Posterior vena cava (tissue), 2 donors: Measurements from ENCODE around the gene NAA16. TPM values are rescaled to one million over a fixed set of nuclear protein-coding genes. Genes with fewer than 3 reads are reported as not detected.
"Not testable (repeated sequence)": the region's sequence is repeated elsewhere in the genome, so short reads cannot be mapped to it uniquely, and the experiment has no call there.

Source experiments
- DNase-seq: peaks from one replicate; pipeline ENCODE4 v3.0.0-alpha.2; 2020; ENCODE audit warnings: low spot score
- intact Hi-C, 2 donors: fragments of 100-400 bp; cut with DNase I; formaldehyde crosslinking; loops; one replicate each; pipeline versions ENCODE4 v1.14.1 to v1.14.2; 2022 to 2023
- long read RNA-seq, 2 donors: library from polyadenylated mRNA; unstranded; transcript quantifications; one replicate each; pipeline ENCODE4 v2.0.0, GENCODE V29; 2020 to 2021
- total RNA-seq, 2 donors: library from RNA; stranded (reverse); fragmentation: NEBNext Ultra II Directional; extraction: Animal tissue kit (Norgen Biotek cat#: 25700); gene quantifications; one replicate each; pipeline ENCODE4 v1.2.1, GENCODE V29; 2021
- donor health status: DM: yes; HTN: yes; CAD: no.
- donor health status: DM: yes; HTN: yes; CAD: no.

Gene NAA16
- 10 to 100 TPM; 15.8 to 17.2 TPM for total RNA-seq
- long read RNA-seq, donor 1, partial matches to known transcripts: 3 of 5 reads
- long read RNA-seq, donor 1, other reads (novel, unspliced or antisense): 2 of 5 reads
- long read RNA-seq, donor 2, partial matches to known transcripts: 1 of 5 reads
- long read RNA-seq, donor 2, other reads (novel, unspliced or antisense): 4 of 5 reads

DNA sequence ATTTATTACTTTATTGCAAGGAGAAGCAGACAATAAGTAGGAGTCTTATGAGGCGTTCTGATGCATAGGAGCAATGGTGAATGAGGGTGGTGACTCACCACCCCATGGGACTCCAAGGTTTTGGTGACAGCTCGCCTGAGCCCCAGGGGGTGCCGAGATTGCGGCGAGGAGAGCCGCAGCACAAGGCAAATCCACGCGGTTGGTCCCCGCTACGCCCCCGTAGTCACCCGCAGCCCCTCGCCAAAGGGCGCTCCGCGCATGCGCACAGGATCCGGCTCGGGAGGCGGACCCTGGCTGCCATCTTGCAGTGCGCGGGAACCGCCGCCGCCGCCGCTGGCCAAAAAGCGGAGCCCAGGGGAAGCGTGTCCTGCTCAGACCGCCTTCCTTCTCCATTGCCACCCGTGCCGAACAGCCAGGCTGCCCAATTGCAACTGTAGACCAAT lies at the start of gene NAA16:
Gene NAA16 (plus strand): TSS at position 305 of the 443 bp plus-strand sequence. CDS start 262 bp downstream, outside the sequence.
- peak; percentile 98 for DNase-seq
- intact Hi-C loops: no loop called here

DNA sequence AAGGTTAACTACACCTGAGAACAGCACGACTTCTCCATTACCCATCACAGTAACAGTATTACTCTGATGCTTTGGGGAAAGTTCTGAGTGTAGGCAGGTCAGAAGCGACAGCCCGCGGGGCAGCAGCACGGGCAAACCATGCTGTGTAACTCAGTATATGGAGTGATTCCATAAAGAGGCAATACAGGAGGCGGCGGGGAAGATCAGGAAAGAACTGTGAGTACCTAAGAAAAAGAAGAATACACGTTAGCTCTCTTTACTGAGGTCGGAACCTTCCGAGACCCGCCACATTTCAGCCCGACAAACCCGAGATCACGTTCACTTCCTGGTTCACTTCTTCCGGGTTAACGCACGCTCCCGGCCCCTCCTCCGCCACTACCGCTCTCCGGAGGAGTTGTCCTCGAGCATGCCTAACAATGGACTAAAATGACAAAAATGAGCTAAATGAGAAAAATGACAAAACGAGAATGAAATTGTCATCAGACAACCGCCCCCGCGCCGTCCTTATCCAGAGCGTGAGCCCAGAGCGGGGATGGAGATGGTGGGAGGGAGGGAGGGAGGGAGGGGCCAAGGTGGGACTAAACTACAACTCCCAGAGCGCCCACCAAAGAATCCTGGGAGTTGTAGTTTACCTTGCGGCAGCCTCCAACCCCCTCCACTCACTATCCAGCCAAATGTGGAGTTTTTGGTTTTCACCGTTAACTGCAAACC lies 47.7 kb upstream of the NAA16 start, which contains the start of gene MTRF1:
Gene MTRF1 (minus strand): TSS at position 316 of the 711 bp plus-strand sequence. CDS start 2,669 bp downstream, outside the sequence.
- DNase-seq: peak; percentile 94
- intact Hi-C loops: no loop called here

DNA sequence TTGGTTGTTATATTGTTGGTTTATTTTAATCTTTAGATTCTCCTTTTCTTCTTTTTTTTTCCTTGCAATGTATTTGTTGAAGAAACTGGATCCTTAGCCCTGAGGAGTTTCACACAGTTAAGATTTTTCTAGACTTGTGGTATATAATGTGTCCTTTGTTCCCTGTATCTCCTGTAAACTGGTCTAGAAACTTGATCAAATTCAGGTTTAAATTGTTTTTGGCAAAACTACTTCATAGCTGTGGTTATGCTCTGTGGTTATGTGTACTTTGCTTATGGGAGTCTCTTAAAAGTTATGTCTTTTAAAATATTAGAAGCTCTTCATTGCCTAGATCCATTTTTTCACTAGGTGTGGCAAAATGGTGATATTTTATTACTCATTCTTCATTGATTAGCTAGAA lies 44.0 kb upstream of the NAA16 start:
- intact Hi-C loops: no loop called here
- DNase-seq: no peak

DNA sequence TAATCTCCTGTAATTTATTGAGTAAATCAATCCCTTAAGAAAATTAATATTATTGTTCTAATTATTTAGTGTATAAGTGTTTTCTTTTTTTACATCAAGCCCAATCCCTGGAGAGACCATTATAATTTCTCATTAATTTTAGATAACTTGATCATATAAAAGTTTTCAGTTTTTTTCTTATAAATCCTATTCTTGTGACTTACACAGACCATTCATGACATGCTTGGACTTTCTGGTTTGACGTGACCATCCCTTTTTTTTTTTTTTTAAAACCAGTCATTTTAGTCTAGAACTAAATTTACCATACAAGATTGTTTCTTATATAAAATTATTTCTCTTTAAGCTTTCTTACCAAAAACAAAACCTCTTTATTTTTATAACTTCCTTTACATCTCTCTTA lies 42.3 kb upstream of the NAA16 start:
- intact Hi-C loops: no loop called here

DNA sequence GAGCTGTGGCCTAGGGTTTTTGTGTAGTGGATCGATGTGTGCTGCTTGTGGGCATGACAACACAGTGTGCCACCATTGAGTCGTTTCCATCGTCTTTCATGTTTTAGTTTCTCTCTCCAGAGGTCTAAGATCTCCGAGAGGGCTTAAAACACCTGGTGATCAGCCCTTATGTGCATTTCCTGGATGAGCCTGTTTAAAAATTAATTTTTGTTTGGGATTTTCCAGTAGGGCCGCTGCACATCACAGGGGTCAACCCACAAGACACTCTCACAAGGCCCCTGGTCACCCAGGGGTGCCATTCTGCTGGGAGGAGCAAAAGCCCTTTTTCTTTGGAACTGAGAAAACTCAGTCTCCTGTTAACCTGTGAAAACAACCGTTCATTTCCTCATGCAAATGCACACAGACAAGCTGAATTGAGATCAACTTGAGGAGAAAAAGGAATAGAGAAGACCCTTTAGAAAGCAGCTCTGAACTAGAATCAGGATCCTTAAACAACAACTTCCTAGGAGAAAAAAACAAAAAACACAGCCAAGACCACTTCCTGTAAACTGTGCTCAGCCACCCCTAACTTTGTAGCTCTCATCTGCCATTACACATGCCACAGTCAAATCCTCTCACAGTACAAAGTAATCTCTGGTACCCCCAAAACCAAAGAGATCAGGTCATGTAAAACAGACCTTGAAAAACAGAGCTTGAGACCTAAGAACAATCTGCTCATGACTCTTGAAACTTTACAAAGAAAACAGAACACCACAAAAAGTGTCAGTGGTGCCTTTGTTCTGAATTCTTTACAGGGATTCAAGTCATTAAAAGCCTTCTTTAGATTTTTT lies 39.4 kb upstream of the NAA16 start:
- intact Hi-C loops: no loop called here
- no peak for DNase-seq

More for the DNA sequence above, 42.3 kb upstream of the NAA16 start:
- no peak for DNase-seq

DNA sequence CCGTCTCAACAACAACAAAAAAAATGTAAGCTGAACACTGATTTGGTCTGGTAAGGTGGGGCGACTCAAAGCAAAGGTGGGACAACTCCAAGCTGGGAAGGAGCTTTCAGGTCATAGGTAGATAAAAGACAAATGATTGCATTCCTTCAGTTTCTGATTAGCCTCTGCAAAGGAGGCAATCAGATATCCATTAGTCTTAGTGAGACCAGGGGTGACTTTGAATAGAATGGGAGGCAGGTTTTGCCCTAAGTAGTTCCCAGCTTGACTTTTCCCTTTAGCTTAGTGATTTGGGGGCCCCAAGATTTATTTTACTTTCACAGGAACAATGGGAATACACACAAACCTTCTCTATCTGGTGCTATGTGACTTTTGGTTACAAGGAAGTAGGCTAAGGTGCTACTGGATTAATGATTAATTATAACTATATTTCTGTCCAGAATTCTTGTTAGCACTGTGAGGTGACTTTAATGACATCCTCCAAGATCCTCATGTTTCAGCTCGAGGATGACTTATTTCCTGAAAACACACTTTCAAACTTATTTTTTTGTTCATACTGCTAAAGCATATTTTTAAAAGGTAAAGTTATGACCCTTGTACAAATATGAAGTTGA lies 37.1 kb upstream of the NAA16 start:
- no peak for DNase-seq
- intact Hi-C loops: no loop called here

DNA sequence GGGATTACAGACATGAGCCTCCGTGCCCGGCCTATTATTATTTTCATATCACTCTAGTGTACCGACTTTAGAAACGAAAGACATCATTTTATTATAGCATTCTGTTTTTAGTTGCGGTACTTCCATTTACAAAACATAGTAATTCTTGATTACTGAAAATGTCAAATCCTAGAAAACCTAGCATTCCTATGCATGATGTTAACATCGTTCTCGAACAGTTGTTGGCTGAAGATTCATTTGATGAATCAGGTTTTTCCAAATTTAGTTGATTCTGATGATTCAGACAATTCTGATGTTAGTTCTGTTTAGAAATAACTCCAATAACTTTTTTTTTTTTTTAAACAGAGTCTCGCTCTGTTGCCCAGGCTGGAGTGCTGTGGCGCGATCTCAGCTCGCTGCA lies 36.2 kb upstream of the NAA16 start:
- intact Hi-C loops: no loop called here
- no peak for DNase-seq

DNA sequence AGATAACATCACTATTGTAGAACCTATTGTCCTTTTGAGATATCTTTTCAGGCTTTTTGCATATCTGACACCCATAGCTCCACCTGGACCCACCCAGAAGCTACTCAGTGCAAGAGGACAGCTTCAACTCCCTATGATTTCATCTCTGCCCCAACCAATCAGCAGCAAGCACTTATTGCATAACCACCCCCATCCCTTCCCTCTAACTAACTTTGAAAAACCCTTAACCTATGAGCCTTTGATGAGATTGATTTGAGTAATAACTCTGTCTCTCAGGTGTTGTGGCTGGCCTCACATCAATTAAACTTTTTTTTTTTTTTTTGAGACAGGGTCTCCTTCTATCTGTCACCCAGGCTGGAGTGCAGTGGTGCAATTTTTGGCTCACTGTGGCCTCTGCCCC lies 34.2 kb upstream of the NAA16 start:
- intact Hi-C loops: no loop called here
- no peak for DNase-seq

DNA sequence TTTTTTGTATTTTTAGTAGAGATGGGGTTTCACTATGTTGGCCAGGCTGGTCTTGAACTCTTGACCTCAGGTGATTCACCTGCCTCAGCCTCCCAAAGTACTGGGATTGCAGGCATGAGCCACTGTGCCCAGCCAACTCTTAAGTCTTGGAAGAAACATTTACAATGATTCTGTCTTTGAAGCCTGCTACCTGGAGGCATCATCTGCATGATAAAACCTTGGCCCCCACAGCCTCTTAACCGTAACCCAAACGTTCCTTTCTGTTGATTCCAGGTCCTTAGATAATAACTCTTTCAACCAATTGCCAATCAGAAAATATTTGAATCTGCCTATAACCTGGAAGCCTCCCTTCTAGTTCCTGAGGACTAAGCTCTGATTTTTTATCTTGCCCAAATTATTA lies 31.9 kb upstream of the NAA16 start:
- DNase-seq, intact Hi-C loops: not testable (repeated sequence)

DNA sequence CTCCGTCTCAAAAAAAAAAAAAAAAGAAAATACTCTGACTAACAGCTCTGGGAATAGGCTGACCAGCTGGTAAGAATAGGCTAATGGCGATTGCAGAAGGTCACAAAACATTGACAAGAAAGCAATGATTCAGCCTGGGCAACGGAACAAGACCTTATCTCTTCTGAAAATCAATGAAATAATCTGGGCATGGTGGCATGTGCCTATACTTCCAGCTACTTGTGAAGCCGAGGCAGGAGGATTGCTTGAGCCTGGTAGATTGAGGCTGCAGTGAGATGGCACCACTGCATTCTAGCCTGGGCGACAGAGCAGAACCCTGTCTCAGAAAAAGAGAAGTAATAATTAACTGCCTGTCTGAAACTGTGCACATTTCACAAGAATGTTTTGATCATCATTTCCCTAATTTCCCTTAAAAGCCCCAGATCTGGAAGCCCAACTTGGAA lies 28.9 kb upstream of the NAA16 start:
- no peak for DNase-seq
- intact Hi-C loops: no loop called here

DNA sequence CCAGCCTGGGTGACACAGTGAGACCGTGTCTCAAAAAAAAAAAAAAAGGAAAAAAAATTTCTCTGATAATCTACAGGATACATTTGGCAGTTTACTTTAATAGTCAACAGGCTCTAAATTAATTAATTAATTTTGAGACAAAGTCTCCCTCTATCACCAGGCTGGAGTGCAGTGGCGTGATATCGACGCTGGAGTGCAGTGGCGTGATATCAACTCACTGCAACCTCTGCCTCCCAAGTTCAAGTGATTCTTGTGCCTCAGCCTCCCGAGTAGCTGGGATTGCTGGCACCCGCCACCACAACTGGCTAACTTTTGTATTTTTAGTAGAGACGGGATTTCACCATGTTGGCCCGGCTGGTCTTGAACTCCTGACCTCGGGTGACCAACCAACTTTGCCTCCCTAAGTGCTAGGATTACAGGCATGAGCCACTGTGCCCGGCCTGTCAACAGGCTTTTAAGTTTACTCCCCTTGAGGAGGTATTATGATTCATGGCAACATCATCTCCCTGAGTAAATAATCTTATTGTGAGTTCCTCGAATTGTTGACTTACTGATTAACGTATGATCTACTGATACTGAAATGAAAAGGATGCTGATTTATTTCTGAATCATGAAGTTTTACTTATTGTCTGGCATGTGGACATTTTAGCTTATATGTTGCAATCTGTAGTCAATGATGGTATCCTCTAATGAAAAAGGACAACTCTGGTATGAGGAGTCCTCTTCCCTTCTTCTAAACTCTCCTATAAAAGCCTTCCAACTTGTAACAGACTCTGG lies 26.4 kb upstream of the NAA16 start:
- intact Hi-C loops: no loop called here
- no peak for DNase-seq

DNA sequence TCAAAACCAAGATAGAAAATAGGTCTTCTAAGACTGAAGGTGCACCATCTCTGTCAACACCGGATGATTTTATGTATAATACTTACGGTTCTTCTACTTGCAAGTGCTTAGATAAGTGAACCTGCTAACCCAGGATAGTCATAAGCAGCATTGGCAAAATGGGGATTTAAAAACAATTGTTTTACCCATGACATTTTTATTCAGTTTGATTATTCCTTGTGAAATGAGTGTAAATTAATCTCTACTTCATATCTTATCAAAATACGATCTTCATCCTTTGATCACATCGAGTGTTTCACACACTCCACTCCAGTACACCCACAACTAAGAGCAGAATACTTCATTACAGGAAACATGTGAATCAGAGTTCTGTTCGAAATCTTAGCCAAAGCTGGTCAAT lies 24.7 kb upstream of the NAA16 start:
- no peak for DNase-seq
- intact Hi-C loops: no loop called here

DNA sequence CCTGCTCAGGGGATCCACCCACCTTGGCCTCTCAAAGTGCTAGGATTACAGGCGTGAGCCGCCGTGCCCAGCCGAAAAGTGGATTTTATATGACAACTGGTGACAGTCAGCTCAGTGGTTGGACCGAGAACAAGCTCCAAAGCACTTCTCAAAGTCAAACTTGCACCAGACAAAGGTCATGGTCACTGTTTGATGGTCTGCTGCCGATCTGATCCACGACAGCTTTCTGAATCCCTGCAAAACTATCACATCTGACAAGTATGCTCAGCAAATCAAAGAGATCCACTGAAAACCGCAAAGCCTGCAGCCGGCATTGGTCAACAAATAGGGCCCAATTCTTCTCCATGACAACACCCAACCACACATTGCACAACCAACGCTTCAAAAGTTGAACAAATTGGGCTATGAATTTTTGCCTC lies 21.6 kb upstream of the NAA16 start:
- intact Hi-C loops: no loop called here
- DNase-seq: no peak

DNA sequence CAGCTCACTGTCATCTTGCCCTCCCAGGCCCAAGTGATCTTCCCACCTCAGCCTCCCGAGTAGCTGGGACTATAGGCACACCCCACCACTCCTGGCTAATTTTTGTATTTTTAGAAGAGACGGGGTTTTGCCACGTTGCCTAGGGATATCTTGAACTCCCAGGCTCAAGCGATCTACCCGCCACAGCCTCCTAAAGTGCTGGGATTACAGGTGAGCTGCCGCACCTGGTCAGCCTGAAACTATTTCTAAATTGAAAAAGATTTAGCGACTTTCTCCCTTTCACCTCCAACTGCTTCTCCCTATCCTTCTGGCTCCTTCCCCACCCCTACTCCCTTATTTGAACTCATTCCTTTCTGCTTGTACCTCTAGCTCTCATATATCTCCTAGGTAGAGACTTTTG lies 19.8 kb upstream of the NAA16 start:
- no peak for DNase-seq
- intact Hi-C loops: no loop called here

DNA sequence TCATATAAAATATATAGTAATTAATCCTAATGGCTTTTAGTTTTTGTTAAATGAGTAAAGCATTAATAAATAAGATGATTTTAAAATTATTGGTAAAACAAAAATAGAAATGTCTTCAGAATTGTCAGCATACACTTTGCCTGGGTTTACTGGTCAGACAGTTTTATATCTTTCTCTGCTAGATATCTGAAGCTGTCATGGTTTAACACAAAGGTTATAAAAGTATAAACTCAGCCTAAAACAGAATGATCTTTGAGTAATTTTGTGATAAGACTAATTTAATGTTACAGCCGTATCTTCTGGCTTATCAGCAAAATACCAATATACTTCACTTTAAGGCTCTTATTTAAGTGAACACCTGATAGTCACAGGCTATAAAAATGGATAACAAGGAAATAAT lies 17.8 kb upstream of the NAA16 start:
- intact Hi-C loops: no loop called here
- DNase-seq: no peak

DNA sequence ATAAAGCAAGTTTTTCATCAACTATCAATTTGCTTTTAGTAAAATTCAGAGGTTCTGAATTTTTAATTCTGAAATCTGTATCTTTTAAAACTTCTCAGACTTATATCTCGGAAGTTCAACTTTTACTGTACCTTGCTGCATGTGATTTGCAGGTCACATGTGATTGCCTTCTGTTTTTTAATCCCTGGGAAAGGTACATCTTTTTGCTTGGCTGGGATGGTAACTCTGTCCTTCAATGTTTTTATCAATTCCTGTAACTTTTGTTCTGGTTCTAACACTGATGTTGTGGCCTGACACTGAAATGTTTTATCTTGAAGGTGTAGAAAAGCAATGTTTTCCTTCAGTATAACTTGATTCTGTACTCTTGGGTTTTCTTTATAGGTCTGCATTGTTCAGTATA lies 16.2 kb upstream of the NAA16 start:
- intact Hi-C loops: loop anchor here in 1 of 2 donors (1.0 kb wide), 1 partner anchor 17 kb away; no protein-coding TSS in a partner anchor
- DNase-seq: no peak

DNA sequence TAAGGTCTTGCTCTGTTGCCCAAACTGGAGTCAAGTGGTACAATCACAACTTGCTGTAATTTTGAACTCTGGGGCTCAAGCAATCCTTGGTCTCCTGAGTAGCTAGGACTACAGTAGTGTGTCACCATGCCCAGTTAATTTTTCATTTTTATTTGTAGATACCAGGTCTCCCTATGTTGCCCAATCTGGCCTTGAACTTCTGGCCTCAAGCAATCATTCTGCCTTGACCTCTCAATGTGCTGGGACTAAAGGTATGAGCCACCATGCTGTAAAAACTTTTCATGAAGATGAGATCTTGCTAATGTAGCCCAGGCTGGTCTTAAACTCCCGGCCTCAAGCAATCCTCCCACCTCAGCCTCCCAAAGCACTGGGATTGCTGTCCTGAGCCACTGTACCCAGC lies 15.1 kb upstream of the NAA16 start:
- intact Hi-C loops: loop anchor here in 1 of 2 donors (1.0 kb wide), 1 partner anchor 18 kb away; no protein-coding TSS in a partner anchor
- DNase-seq: no peak

DNA sequence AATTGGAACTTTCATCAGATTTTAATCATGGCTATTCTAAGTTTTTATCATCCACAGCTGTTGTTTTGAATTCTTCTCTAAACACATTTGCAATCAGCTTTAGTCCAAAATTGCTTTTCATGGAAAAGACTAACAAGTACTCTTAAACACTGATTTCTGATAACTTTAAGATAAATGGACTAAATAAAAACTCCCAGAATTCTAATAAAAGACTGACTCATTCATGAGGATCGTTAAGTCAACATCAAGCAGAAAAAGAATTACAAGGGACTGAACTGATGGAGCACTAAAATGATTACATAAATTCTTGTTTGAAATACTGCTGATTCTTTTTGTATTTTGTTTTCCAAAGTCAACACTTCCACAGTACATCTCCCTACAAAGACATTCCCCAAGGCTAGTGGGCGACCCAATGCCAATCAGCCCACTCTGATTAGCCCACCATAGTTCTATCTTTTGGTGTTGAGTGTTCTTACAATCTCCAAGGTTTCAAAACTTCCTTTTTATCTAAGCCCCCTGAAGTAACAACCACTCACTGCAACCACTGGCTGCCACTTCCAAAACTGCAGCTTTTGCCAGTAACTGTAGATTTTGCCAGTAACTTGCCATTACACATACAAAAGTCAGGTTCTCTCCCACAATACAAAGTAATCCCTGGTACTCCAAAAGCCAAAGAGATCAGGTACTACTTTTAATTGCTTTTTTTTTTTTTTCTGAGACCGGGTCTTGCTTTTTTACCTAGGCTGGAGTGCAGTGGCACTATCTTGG lies 14.0 kb upstream of the NAA16 start:
- intact Hi-C loops: no loop called here
- no peak for DNase-seq
